B cell (primary cell): ENCODE measurements around the gene NTM. TPM values are rescaled to one million over a fixed set of nuclear protein-coding genes. Genes with fewer than 3 reads are reported as not detected.

Source experiments
- ATAC-seq: fragments of 200-7000 bp; cut with Tn5 transposase; one replicate; pipeline ENCODE4 v1.10.0; 2021; ENCODE audit warnings: low read depth, mild to moderate bottlenecking, moderate number of reproducible peaks, moderate library complexity
- CTCF ChIA-PET: fragments of 350-600 bp; sonication (Branson Sonifier 250); formaldehyde crosslinking; loops from one replicate; lab custom pipeline; 2021; ENCODE audit warnings: antibody characterized with exemption, inconsistent platforms; lab: Charles Lee
- POLR2A ChIA-PET: fragments of 350-600 bp; sonication (Branson Sonifier 250); formaldehyde crosslinking; loops from one replicate; lab custom pipeline; 2021; ENCODE audit warnings: antibody characterized with exemption; lab: Charles Lee
- DNase-seq: peaks from one replicate; pipeline ENCODE4 v3.0.0; 2013
- H2AFZ ChIP-seq: 2 replicates; pipeline ENCODE4 v1.6.1; 2012; ENCODE audit warnings: mild to moderate bottlenecking, low read depth, low read length; ENCODE audit not compliant: insufficient read depth, poor library complexity, severe bottlenecking
- H3K27ac ChIP-seq, 2 donors: 1 replicate in 1 of 2; 2 replicates in 1 of 2; pipeline ENCODE4 v1.5.1; 2012 to 2013; ENCODE audit warnings: low read length in 2 of 2, mild to moderate bottlenecking in 2 of 2, moderate library complexity in 1 of 2
- H3K27me3 ChIP-seq, 4 experiments: fragments of 200-600 bp in 1 of 4; sonication (generic) in 1 of 4; replicated peaks in 1 of 4; 1 replicate in 2 of 4; 2 replicates in 2 of 4; pipeline versions ENCODE4 v1.6.1 to v1.7.0; 2013 to 2016; ENCODE audit warnings: low read length in 3 of 4, mild to moderate bottlenecking in 2 of 4, mixed read lengths in 1 of 4, moderate library complexity in 1 of 4; ENCODE audit not compliant: insufficient read depth in 4 of 4, control insufficient read depth in 3 of 4; ENCODE audit errors: control extremely low read depth in 1 of 4
- H3K36me3 ChIP-seq, 2 experiments: replicated peaks in 1 of 2; 1 replicate in 1 of 2; 2 replicates in 1 of 2; pipeline versions ENCODE4 v1.6.1 to v1.7.1; 2013; ENCODE audit warnings: low read length in 1 of 2; ENCODE audit not compliant: insufficient read depth in 2 of 2, control insufficient read depth in 1 of 2; ENCODE audit errors: control extremely low read depth in 1 of 2, extremely low read depth in 1 of 2
- H3K4me1 ChIP-seq, 2 donors: fragments of 200-600 bp in 1 of 2; sonication (generic) in 1 of 2; 1 replicate in 1 of 2; 2 replicates in 1 of 2; pipeline versions ENCODE4 v1.5.1 to v1.6.1; 2013 to 2017; ENCODE audit warnings: low read length in 2 of 2; ENCODE audit not compliant: control insufficient read depth in 2 of 2, insufficient read depth in 2 of 2
- H3K4me2 ChIP-seq: replicated peaks from 2 replicates; pipeline ENCODE3; 2012; ENCODE audit warnings: mild to moderate bottlenecking, low read depth, low read length; ENCODE audit not compliant: poor library complexity, severe bottlenecking
- H3K4me3 ChIP-seq, 5 experiments: fragments of 200-600 bp in 1 of 5; sonication (generic) in 1 of 5; 1 replicate in 3 of 5; 2 replicates in 2 of 5; pipeline versions ENCODE4 v1.5.1 to v1.7.0; 2011 to 2016; ENCODE audit warnings: low read length in 4 of 5, mild to moderate bottlenecking in 4 of 5, low read depth in 2 of 5, control low read depth in 1 of 5, moderate library complexity in 1 of 5; ENCODE audit not compliant: insufficient read depth in 1 of 5; ENCODE audit errors: control extremely low read depth in 1 of 5, extremely low read depth in 1 of 5
- H3K79me2 ChIP-seq: fragments of 200-600 bp; sonication (generic); one replicate; pipeline ENCODE4 v1.6.0; 2016; ENCODE audit warnings: low read length; ENCODE audit not compliant: control insufficient read depth, insufficient read depth
- H3K9ac ChIP-seq: fragments of 200-600 bp; sonication (generic); 2 replicates; pipeline ENCODE4 v1.6.1; 2017; ENCODE audit warnings: mild to moderate bottlenecking, low read length, moderate library complexity
- H3K9me3 ChIP-seq, 3 donors: one replicate each; pipeline versions ENCODE4 v1.6.1 to v1.7.1; 2013; ENCODE audit warnings: low read length in 2 of 3; ENCODE audit not compliant: control insufficient read depth in 2 of 3, insufficient read depth in 1 of 3; ENCODE audit errors: control extremely low read depth in 1 of 3
- H4K20me1 ChIP-seq: 2 replicates; pipeline ENCODE4 v1.6.0; 2012; ENCODE audit warnings: mild to moderate bottlenecking, low read length; ENCODE audit not compliant: insufficient read depth, control insufficient read depth, poor library complexity, severe bottlenecking
- H3K27ac Mint-ChIP-seq: one replicate; pipeline ENCODE4 v1.8.0; 2021; ENCODE audit warnings: mixed read lengths
- H3K27me3 Mint-ChIP-seq: one replicate; pipeline ENCODE4 v1.8.0; 2021; ENCODE audit warnings: mixed read lengths
- H3K4me1 Mint-ChIP-seq: one replicate; pipeline ENCODE4 v1.8.0; 2021; ENCODE audit warnings: mixed read lengths
- H3K4me3 Mint-ChIP-seq: one replicate; pipeline ENCODE4 v1.8.0; 2021; ENCODE audit warnings: mixed read lengths
- H3K9me3 Mint-ChIP-seq: one replicate; pipeline ENCODE4 v1.8.0; 2022; ENCODE audit warnings: mixed read lengths; ENCODE audit not compliant: insufficient read depth
- EZH2 ChIP-seq: IDR thresholded peaks from 2 replicates; pipeline ENCODE4 v1.6.1; 2012; ENCODE audit warnings: borderline replicate concordance, low read depth, mild to moderate bottlenecking, moderate library complexity, low read length; ENCODE audit not compliant: insufficient read depth, poor library complexity, severe bottlenecking
- WGBS: methylation state at CpG from one replicate; pipeline ENCODE4 v1.1.5; 2013; ENCODE audit warnings: missing lambda C conversion rate; ENCODE audit not compliant: insufficient coverage; 5-methylcytosine and 5-hydroxymethylcytosine counted together
- intact Hi-C: fragments of 100-400 bp; cut with micrococcal nuclease; formaldehyde crosslinking; loops from one replicate; pipeline ENCODE4 v1.10.0; 2022
- polyA plus RNA-seq: library from polyadenylated mRNA; depleted of rRNA; stranded (reverse); fragments of >200 nt; gene quantifications from 2 replicates; pipeline ENCODE4 v1.2.3, GENCODE V29; 2012
- total RNA-seq, 2 donors: library from RNA; stranded (reverse); fragments of 120-200 nt in 1 of 2; gene quantifications; 1 replicate in 1 of 2; 2 replicates in 1 of 2; pipeline versions ENCODE4 v1.2.3 to v1.2.4, GENCODE V29; 2013 to 2022
- TF ChIP-seq, protein P1 (sequence below): fragments of 200-600 bp; IDR thresholded peaks from one replicate; pipeline ENCODE4 v1.8.0; 2022; ENCODE audit warnings: antibody characterized with exemption, mild to moderate bottlenecking

Gene NTM
- total and polyA plus RNA-seq, 2 donors (not counting 1 experiment from before 2014, with no cell fraction given): not detected

DNA sequence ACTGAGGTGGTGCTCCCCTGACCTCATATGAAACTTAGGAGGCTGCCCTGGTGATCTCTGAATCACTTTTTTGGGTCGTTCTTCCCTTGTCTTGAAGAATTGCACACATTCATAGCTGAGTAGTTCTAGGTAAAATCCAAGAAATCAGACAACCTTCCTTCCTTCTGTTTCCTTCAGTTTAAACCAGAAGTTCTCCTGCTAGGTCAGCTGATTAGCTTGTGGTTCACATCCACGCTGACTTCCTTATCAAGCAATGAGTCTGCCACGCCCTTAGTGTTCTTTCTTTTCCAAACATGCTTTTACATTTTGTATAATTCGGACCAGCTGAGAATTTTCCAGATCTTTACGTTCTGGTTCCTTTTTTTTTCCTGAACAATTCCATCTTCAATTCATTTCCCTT, 892.8 kb downstream of the NTM start:
- TF ChIP-seq EZH2: no peak
- TF ChIP-seq, protein P1, sequence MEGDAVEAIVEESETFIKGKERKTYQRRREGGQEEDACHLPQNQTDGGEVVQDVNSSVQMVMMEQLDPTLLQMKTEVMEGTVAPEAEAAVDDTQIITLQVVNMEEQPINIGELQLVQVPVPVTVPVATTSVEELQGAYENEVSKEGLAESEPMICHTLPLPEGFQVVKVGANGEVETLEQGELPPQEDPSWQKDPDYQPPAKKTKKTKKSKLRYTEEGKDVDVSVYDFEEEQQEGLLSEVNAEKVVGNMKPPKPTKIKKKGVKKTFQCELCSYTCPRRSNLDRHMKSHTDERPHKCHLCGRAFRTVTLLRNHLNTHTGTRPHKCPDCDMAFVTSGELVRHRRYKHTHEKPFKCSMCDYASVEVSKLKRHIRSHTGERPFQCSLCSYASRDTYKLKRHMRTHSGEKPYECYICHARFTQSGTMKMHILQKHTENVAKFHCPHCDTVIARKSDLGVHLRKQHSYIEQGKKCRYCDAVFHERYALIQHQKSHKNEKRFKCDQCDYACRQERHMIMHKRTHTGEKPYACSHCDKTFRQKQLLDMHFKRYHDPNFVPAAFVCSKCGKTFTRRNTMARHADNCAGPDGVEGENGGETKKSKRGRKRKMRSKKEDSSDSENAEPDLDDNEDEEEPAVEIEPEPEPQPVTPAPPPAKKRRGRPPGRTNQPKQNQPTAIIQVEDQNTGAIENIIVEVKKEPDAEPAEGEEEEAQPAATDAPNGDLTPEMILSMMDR: no peak
- H3K27me3 ChIP-seq: no peaks in the 10 kb centered on the region
- Mint-ChIP-seq H3K27ac (no peak overlapping the region), H3K4me1 (no peaks in the 10 kb centered on the region), H3K9me3 (no peaks in the 10 kb centered on the region), H3K4me3 (no peak overlapping the region), H3K27me3 (no peaks in the 10 kb centered on the region)
- H3K4me3 ChIP-seq: no peak overlapping the region
- no peak overlapping the region for H3K4me2 ChIP-seq
- ChIA-PET CTCF (no interaction called here), POLR2A (no interaction called here)
- no peak for ATAC-seq
- no peaks in the 10 kb centered on the region for H3K79me2 ChIP-seq
- no peak overlapping the region for H2AFZ ChIP-seq
- no peak overlapping the region for H3K27ac ChIP-seq
- H3K9me3 ChIP-seq: peaks cover 0 to 7% (median 0%) of the 10 kb centered on the region in 3 donors
- 23% methylated on average over 4 of the region's 5 CpGs for WGBS
- DNase-seq: no peak
- no peaks in the 10 kb centered on the region for H3K36me3 ChIP-seq
- no peaks in the 10 kb centered on the region for H3K4me1 ChIP-seq
- H4K20me1 ChIP-seq: no peaks in the 10 kb centered on the region
- intact Hi-C loops: no loop called here
- H3K9ac ChIP-seq: no peak overlapping the region

- Mint-ChIP-seq H3K27ac (no peak overlapping the region), H3K4me1 (no peaks in the 10 kb centered on the region), H3K4me3 (no peak overlapping the region), H3K27me3 (no peaks in the 10 kb centered on the region), H3K9me3 (no peaks in the 10 kb centered on the region)
- peaks cover 0 to 7% (median 0%) of the 10 kb centered on the region in 3 donors for H3K9me3 ChIP-seq
- no peak overlapping the region for H2AFZ ChIP-seq
- H3K4me2 ChIP-seq: no peak overlapping the region
- H4K20me1 ChIP-seq: no peaks in the 10 kb centered on the region
- POLR2A ChIA-PET: no interaction called here
- CTCF ChIA-PET: no interaction called here
- intact Hi-C loops: no loop called here
- no peaks in the 10 kb centered on the region for H3K27me3 ChIP-seq
- no peaks in the 10 kb centered on the region for H3K79me2 ChIP-seq
- H3K27ac ChIP-seq: no peak overlapping the region
- no peak for ATAC-seq
- no peaks in the 10 kb centered on the region for H3K4me1 ChIP-seq
- H3K4me3 ChIP-seq: no peak overlapping the region
- H3K9ac ChIP-seq: no peak overlapping the region
- DNase-seq: no peak
- WGBS: no CpG with 5 or more reads among the region's 4 CpGs
- TF ChIP-seq, protein P1: no peak
- TF ChIP-seq EZH2: no peak
- H3K36me3 ChIP-seq: no peaks in the 10 kb centered on the region
These were observed 893.5 kb downstream of the NTM start for GRCh38 chr11:132263875-132264274.
